Neural cell (in vitro differentiated cells): ENCODE data around the gene PDE4A. TPM values are rescaled to one million over a fixed set of nuclear protein-coding genes. Genes with fewer than 3 reads are reported as not detected.

Experiments
- H2AFZ ChIP-seq: fragments of 200-600, 300-800 bp; sonication (generic), shearing (Covaris generic); 2 replicates; pipeline ENCODE4 v1.6.0; 2014; ENCODE audit warnings: low read depth, mild to moderate bottlenecking, antibody characterized with exemption, low read length, moderate library complexity
- H3F3A ChIP-seq: fragments of 200-600 bp; shearing (Covaris generic); 2 replicates; pipeline ENCODE4 v1.6.1; 2016; ENCODE audit warnings: mild to moderate bottlenecking, moderate library complexity, mixed read lengths, antibody characterized with exemption, low read length; ENCODE audit not compliant: insufficient read depth, poor library complexity, severe bottlenecking
- H3K27ac ChIP-seq: fragments of 200-600, 300-800 bp; sonication (generic), shearing (Covaris generic); 2 replicates; pipeline ENCODE4 v1.5.1; 2014; ENCODE audit warnings: mild to moderate bottlenecking, low read length, moderate library complexity
- H3K27me3 ChIP-seq: fragments of 300-800, 200-600 bp; sonication (generic), shearing (Covaris generic); 2 replicates; pipeline ENCODE4 v1.6.0; 2014; ENCODE audit warnings: mild to moderate bottlenecking, low read depth, low read length, moderate library complexity; ENCODE audit not compliant: insufficient read depth
- H3K36me3 ChIP-seq: fragments of 300-800, 200-600 bp; sonication (generic), shearing (Covaris generic); 2 replicates; pipeline ENCODE4 v1.5.1; 2014; ENCODE audit warnings: mild to moderate bottlenecking, antibody characterized with exemption, low read length, moderate library complexity; ENCODE audit not compliant: insufficient read depth
- H3K4me2 ChIP-seq: fragments of 300-800, 200-600 bp; sonication (generic), shearing (Covaris generic); 2 replicates; pipeline ENCODE4 v1.6.0; 2014; ENCODE audit warnings: mild to moderate bottlenecking, low read length
- H3K4me3 ChIP-seq: fragments of 300-800, 200-600 bp; sonication (generic), shearing (Covaris generic); 2 replicates; pipeline ENCODE4 v1.5.1; 2014; ENCODE audit warnings: mild to moderate bottlenecking, low read length, moderate library complexity
- H3K79me2 ChIP-seq: fragments of 200-600 bp; shearing (Covaris generic); replicated peaks from 2 replicates; pipeline ENCODE4 v1.6.0; 2014; ENCODE audit warnings: mild to moderate bottlenecking, low read length, moderate library complexity; ENCODE audit not compliant: insufficient read depth
- H3K9ac ChIP-seq: fragments of 300-800, 200-600 bp; sonication (generic), shearing (Covaris generic); 2 replicates; pipeline ENCODE4 v1.6.1; 2016; ENCODE audit warnings: mild to moderate bottlenecking, low read length, mixed read lengths
- H3K9me2 ChIP-seq: fragments of 200-600 bp; shearing (Covaris generic); 2 replicates; pipeline ENCODE4 v1.6.1; 2016; ENCODE audit warnings: mild to moderate bottlenecking, low read length, mixed read lengths; ENCODE audit not compliant: insufficient read depth
- H3K9me3 ChIP-seq: fragments of 200-600, 300-800 bp; sonication (generic), shearing (Covaris generic); 2 replicates; pipeline ENCODE4 v1.6.1; 2016; ENCODE audit warnings: mild to moderate bottlenecking, mixed run types, low read length, moderate library complexity, mixed read lengths
- H4K20me1 ChIP-seq: fragments of 200-600 bp; shearing (Covaris generic); 2 replicates; pipeline ENCODE4 v1.6.1; 2016; ENCODE audit warnings: mild to moderate bottlenecking, mixed run types; ENCODE audit not compliant: insufficient read depth
- CTCF ChIP-seq: fragments of 450-650 bp; IDR thresholded peaks from 2 replicates; pipeline ENCODE4 v1.5.1; 2014; ENCODE audit warnings: antibody characterized with exemption, mild to moderate bottlenecking, moderate library complexity; ENCODE audit not compliant: poor library complexity, severe bottlenecking
- EP300 ChIP-seq: fragments of 450-650 bp; conservative IDR thresholded peaks from 2 replicates; pipeline ENCODE4 v1.6.1; 2014; ENCODE audit warnings: antibody characterized with exemption, mild to moderate bottlenecking, moderate library complexity; ENCODE audit not compliant: poor library complexity, severe bottlenecking
- EZH2 ChIP-seq: fragments of 200-600, 300-800 bp; shearing (Covaris generic), sonication (generic); IDR thresholded peaks from 2 replicates; pipeline ENCODE4 v1.6.1; 2014; ENCODE audit warnings: antibody characterized with exemption, low read length, borderline replicate concordance, mild to moderate bottlenecking; ENCODE audit not compliant: insufficient read depth, poor library complexity, severe bottlenecking
- POLR2AphosphoS5 ChIP-seq: IDR thresholded peaks from 2 replicates; pipeline ENCODE4 v1.6.1; 2012
- RAD21 ChIP-seq: fragments of 450-650 bp; conservative IDR thresholded peaks from 2 replicates; pipeline ENCODE4 v1.6.1; 2014; ENCODE audit warnings: antibody characterized with exemption, mild to moderate bottlenecking, moderate library complexity
- REST ChIP-seq: IDR thresholded peaks from 2 replicates; pipeline ENCODE4 v1.6.1; 2012; ENCODE audit warnings: borderline replicate concordance
- TAF1 ChIP-seq: IDR thresholded peaks from 2 replicates; pipeline ENCODE4 v1.6.1; 2012; ENCODE audit warnings: low read depth
- polyA plus RNA-seq: library from polyadenylated mRNA; depleted of rRNA; stranded (reverse); fragments of >200 nt; gene quantifications from 2 replicates; pipeline ENCODE4 v1.2.3, GENCODE V29; 2014

The PDE4A gene
- polyA plus RNA-seq, 1 donor from 2014 or later, result 3.4 TPM

- H4K20me1 ChIP-seq, result no peaks in the 10 kb centered on the region
- no peaks in the 10 kb centered on the region for H3F3A ChIP-seq
- H3K4me2 ChIP-seq, result no peak overlapping the region
- H3K9me2 ChIP-seq, result no peaks in the 10 kb centered on the region
- no peak overlapping the region for H3K4me3 ChIP-seq
- H3K36me3 ChIP-seq, result no peaks in the 10 kb centered on the region
- H2AFZ ChIP-seq, result no peak overlapping the region
- H3K9me3 ChIP-seq, result no peaks in the 10 kb centered on the region
- no peak overlapping the region for H3K27ac ChIP-seq
- peaks cover 50% of the 10 kb centered on the region for H3K27me3 ChIP-seq
- no peaks in the 10 kb centered on the region for H3K79me2 ChIP-seq
- no peak for TF ChIP-seq EZH2
- H3K9ac ChIP-seq, result no peak overlapping the region
Measured at GRCh38 chr19:10433131-10433536, 12.8 kb downstream of the PDE4A start.

- no peak overlapping the region for H3K9ac ChIP-seq
- no peak overlapping the region for H3K4me2 ChIP-seq
- no peaks in the 10 kb centered on the region for H3K36me3 ChIP-seq
- no peaks in the 10 kb centered on the region for H3K9me3 ChIP-seq
- H4K20me1 ChIP-seq, result no peaks in the 10 kb centered on the region
- H2AFZ ChIP-seq, result no peak overlapping the region
- H3K27me3 ChIP-seq, result no peaks in the 10 kb centered on the region
- H3K27ac ChIP-seq, result no peak overlapping the region
- H3K9me2 ChIP-seq, result no peaks in the 10 kb centered on the region
- H3F3A ChIP-seq, result no peaks in the 10 kb centered on the region
- H3K4me3 ChIP-seq, result no peak overlapping the region
- no peaks in the 10 kb centered on the region for H3K79me2 ChIP-seq
- TF ChIP-seq TAF1 (no peak), REST (no peak), POLR2AphosphoS5 (no peak), EP300 (no peak), RAD21 (no peak), CTCF (no peak)
Measured at GRCh38 chr19:10439588-10439987, 19.2 kb downstream of the PDE4A start.

GRCh38 chr19:10442698-10443097 is 22.4 kb downstream of the PDE4A start:
- Histone ChIP-seq H3K27me3 (no peaks in the 10 kb centered on the region), H3K9me3 (no peaks in the 10 kb centered on the region), H4K20me1 (no peaks in the 10 kb centered on the region), H3K9me2 (no peaks in the 10 kb centered on the region), H3F3A (no peaks in the 10 kb centered on the region), H3K4me2 (no peak overlapping the region), H3K36me3 (no peaks in the 10 kb centered on the region), H3K27ac (no peak overlapping the region), H3K4me3 (no peak overlapping the region), H3K9ac (no peak overlapping the region), H2AFZ (no peak overlapping the region), H3K79me2 (no peaks in the 10 kb centered on the region)
- TF ChIP-seq EZH2, result no peak
